ENCODE measurements around the gene CNTRL. TPM values are rescaled to one million over a fixed set of nuclear protein-coding genes. Genes with fewer than 3 reads are reported as not detected.

Gene CNTRL
- total and polyA plus RNA-seq, 2 donors (not counting 1 experiment from before 2014, with no cell fraction given), result 40.0 to 146 TPM

DNA sequence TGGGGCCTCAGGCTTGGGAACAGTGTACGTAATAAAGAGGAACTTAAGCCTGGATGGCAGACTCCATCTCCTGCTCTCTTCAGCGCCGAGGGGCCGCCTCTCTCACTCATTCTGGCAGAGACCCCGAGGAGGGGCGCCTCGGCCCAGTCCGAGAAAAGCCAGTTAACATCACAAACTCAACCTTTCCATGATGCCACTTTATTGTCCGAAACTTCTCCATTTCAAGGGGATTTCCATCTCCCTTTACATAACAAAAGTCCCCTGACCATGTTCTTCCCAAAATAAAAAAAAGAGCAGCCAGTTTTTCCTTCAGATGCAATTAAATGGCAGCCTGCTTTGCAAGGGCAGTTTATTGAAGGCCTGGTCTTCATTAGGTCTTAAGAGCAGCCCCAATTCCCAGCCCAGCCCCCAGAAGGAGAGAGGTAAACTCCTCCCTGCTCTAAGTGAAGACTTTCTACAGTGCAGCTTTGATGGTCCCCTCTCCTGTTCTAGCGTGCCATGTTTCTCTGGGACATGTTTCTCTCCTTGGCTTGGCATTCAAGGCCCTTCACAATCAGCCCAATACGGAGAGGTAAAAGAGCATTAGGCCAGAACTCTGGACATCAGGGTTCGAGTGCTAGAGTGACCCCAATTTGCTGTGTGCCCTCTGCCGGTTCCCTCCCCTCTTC lies 146.4 kb downstream of the CNTRL start:
- Mint-ChIP-seq H3K27ac (no peak overlapping the region), H3K4me3 (no peak overlapping the region), H3K9me3 (ENCODE audit: insufficient read depth) (no peaks in the 10 kb centered on the region), H3K27me3 (no peaks in the 10 kb centered on the region), H3K4me1 (peaks cover 6% of the 10 kb centered on the region)
- ChIA-PET CTCF (interaction anchor here (1.2 to 1.6 kb wide), 2 partner anchors 8 to 10 kb away, joined by 4 to 7 read pairs; no protein-coding TSS in a partner anchor), POLR2A (no interaction called here)
- Histone ChIP-seq H3K9me3 (ENCODE audit: control extremely low read depth in 1 of 3, control insufficient read depth in 2 of 3, insufficient read depth in 1 of 3, low read length in 2 of 3) (no peaks in the 10 kb centered on the region), H3K4me1 (ENCODE audit: control insufficient read depth in 2 of 2, insufficient read depth in 2 of 2, low read length in 2 of 2) (peaks cover 0 to 5% of the 10 kb centered on the region in 2 donors), H3K4me2 (replicated peaks; ENCODE audit: low read depth, low read length, poor library complexity, severe bottlenecking) (peak overlapping the region; percentile 11), H3K79me2 (ENCODE audit: control insufficient read depth, insufficient read depth, low read length) (peaks cover 4% of the 10 kb centered on the region), H3K27ac (ENCODE audit: low read length in 2 of 2) (no peak overlapping the region), H3K27me3 (replicated peaks in 1 of 4; ENCODE audit: control extremely low read depth in 1 of 4, control insufficient read depth in 3 of 4, insufficient read depth in 4 of 4, low read length in 3 of 4) (no peaks in the 10 kb centered on the region), H4K20me1 (ENCODE audit: control insufficient read depth, insufficient read depth, low read length, poor library complexity, severe bottlenecking) (no peaks in the 10 kb centered on the region), H3K36me3 (replicated peaks in 1 of 2; ENCODE audit: control extremely low read depth in 1 of 2, control insufficient read depth in 1 of 2, extremely low read depth in 1 of 2, insufficient read depth in 2 of 2, low read length in 1 of 2) (peaks cover 4 to 6% of the 10 kb centered on the region in 2 experiments), H3K9ac (ENCODE audit: low read length) (no peak overlapping the region), H2AFZ (ENCODE audit: insufficient read depth, low read depth, low read length, poor library complexity, severe bottlenecking) (peak overlapping the region; percentile 20), H3K4me3 (ENCODE audit: control extremely low read depth in 1 of 5, extremely low read depth in 1 of 5, insufficient read depth in 1 of 5, low read depth in 2 of 5, low read length in 4 of 5) (no peak overlapping the region)
- TF ChIP-seq EZH2 (IDR thresholded peaks at IDR 0.05; ENCODE audit: borderline replicate concordance, insufficient read depth, low read depth, low read length, poor library complexity, severe bottlenecking) (no peak), CTCF (IDR thresholded peaks at IDR 0.05) (no peak)
- ATAC-seq (ENCODE audit: low read depth) (no peak), DNase-seq (no peak)
- WGBS (ENCODE audit: insufficient coverage), result 35% methylated on average over 11 of the region's 13 CpGs
- intact Hi-C loops (cut with micrococcal nuclease), result no loop called here

- H3K27ac ChIP-seq (ENCODE audit: low read length in 2 of 2), result no peak overlapping the region
- no peak overlapping the region for H3K9ac ChIP-seq (ENCODE audit: low read length)
- ATAC-seq (ENCODE audit: low read depth), result no peak
- no peaks in the 10 kb centered on the region for H3K9me3 Mint-ChIP-seq (ENCODE audit: insufficient read depth)
- POLR2A ChIA-PET, result no interaction called here
- no peak for TF ChIP-seq CTCF (IDR thresholded peaks at IDR 0.05)
- TF ChIP-seq EZH2 (IDR thresholded peaks at IDR 0.05; ENCODE audit: borderline replicate concordance, insufficient read depth, low read depth, low read length, poor library complexity, severe bottlenecking), result no peak
- H3K4me2 ChIP-seq (replicated peaks; ENCODE audit: low read depth, low read length, poor library complexity, severe bottlenecking), result no peak overlapping the region
- H3K4me3 Mint-ChIP-seq, result no peak overlapping the region
- CTCF ChIA-PET, result interaction anchor here (1.2 to 1.6 kb wide), 2 partner anchors 8 to 10 kb away, joined by 4 to 7 read pairs; no protein-coding TSS in a partner anchor
- H3K79me2 ChIP-seq (ENCODE audit: control insufficient read depth, insufficient read depth, low read length), result peaks cover 4% of the 10 kb centered on the region
- H2AFZ ChIP-seq (ENCODE audit: insufficient read depth, low read depth, low read length, poor library complexity, severe bottlenecking), result no peak overlapping the region
- peaks cover under 1 to 1% of the 10 kb centered on the region in 2 experiments for H3K36me3 ChIP-seq (replicated peaks in 1 of 2; ENCODE audit: control extremely low read depth in 1 of 2, control insufficient read depth in 1 of 2, extremely low read depth in 1 of 2, insufficient read depth in 2 of 2, low read length in 1 of 2)
- peaks cover 6% of the 10 kb centered on the region for H3K4me1 Mint-ChIP-seq
- H4K20me1 ChIP-seq (ENCODE audit: control insufficient read depth, insufficient read depth, low read length, poor library complexity, severe bottlenecking), result no peaks in the 10 kb centered on the region
- intact Hi-C loops (cut with micrococcal nuclease), result no loop called here
- peaks cover 0 to 5% of the 10 kb centered on the region in 2 donors for H3K4me1 ChIP-seq (ENCODE audit: control insufficient read depth in 2 of 2, insufficient read depth in 2 of 2, low read length in 2 of 2)
- no peaks in the 10 kb centered on the region for H3K27me3 Mint-ChIP-seq
- no peaks in the 10 kb centered on the region for H3K9me3 ChIP-seq (ENCODE audit: control extremely low read depth in 1 of 3, control insufficient read depth in 2 of 3, insufficient read depth in 1 of 3, low read length in 2 of 3)
- DNase-seq, result no peak
- no peak overlapping the region for H3K4me3 ChIP-seq (ENCODE audit: control extremely low read depth in 1 of 5, extremely low read depth in 1 of 5, insufficient read depth in 1 of 5, low read depth in 2 of 5, low read length in 4 of 5)
- 100% methylated on average over 2 of the region's 2 CpGs for WGBS (ENCODE audit: insufficient coverage)
- H3K27me3 ChIP-seq (replicated peaks in 1 of 4; ENCODE audit: control extremely low read depth in 1 of 4, control insufficient read depth in 3 of 4, insufficient read depth in 4 of 4, low read length in 3 of 4), result no peaks in the 10 kb centered on the region
- no peak overlapping the region for H3K27ac Mint-ChIP-seq
Observed at GRCh38 chr9:121221664-121222055, 146.9 kb downstream of the CNTRL start.
